Left renal pelvis (tissue), 4 donors: ENCODE measurements around the gene VRK3. TPM values are rescaled to one million over a fixed set of nuclear protein-coding genes. Genes with fewer than 3 reads are reported as not detected.
"Not testable (repeated sequence)": the region's sequence is repeated elsewhere in the genome, so short reads cannot be mapped to it uniquely, and the experiment has no call there.

Source experiments
- DNase-seq, 4 donors: peaks; one replicate each; pipeline ENCODE4 v3.0.0-alpha.2; 2013; ENCODE audit warnings: low read depth in 4 of 4, low spot score in 3 of 4
- polyA plus RNA-seq, 4 donors: library from polyadenylated mRNA; unstranded; fragments of 120-200 nt; gene quantifications; one replicate each; pipeline ENCODE4 v1.2.1, GENCODE V29; 2013; ENCODE audit not compliant: insufficient read length in 4 of 4

VRK3 gene, protein sequence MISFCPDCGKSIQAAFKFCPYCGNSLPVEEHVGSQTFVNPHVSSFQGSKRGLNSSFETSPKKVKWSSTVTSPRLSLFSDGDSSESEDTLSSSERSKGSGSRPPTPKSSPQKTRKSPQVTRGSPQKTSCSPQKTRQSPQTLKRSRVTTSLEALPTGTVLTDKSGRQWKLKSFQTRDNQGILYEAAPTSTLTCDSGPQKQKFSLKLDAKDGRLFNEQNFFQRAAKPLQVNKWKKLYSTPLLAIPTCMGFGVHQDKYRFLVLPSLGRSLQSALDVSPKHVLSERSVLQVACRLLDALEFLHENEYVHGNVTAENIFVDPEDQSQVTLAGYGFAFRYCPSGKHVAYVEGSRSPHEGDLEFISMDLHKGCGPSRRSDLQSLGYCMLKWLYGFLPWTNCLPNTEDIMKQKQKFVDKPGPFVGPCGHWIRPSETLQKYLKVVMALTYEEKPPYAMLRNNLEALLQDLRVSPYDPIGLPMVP
- 10 to 100 TPM; 31.4 to 54.8 (median 48.6) TPM for polyA plus RNA-seq

DNA sequence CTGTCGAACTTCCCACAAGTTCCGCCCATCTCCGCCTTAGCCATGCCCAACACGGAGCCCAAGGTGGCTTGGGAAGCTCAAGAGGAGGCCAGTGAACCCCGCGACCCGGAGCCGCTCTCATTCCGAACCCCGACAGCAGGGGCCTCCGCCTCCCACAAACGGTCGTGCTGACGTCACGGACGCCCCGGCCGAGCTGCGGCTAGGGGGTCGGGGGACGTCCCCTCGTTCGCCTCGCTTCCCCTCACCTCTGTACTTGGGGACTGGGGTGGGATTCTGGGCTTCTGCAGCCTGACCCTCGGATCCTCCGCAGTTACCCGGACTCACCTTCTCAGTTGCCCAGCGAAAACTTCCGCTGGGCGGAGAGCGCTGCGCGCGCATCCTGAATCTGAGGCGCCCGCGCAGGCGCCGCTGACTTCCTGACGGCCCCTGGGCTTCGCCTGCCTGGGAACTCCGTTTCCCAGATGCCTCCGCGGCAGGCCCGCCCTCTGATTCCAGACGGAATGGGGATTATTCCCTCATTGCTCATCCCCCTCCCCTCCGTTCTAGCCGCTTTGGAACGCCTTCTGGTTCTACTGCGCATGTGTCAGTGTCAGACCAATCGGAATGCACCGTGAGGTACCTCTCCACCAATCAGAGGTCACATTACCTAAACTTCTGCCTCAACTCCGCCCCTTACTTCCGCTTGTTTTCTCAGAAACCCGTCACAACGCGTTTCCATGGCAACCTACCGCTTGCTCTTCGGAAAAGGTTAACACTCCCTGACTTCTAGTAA is at the start of gene VRK3:
VRK3 (minus strand) TSS at position 351 of the 772 bp plus-strand sequence. CDS start 9,210 bp downstream, outside the sequence.
- DNase-seq = peak; percentile 100

DNA sequence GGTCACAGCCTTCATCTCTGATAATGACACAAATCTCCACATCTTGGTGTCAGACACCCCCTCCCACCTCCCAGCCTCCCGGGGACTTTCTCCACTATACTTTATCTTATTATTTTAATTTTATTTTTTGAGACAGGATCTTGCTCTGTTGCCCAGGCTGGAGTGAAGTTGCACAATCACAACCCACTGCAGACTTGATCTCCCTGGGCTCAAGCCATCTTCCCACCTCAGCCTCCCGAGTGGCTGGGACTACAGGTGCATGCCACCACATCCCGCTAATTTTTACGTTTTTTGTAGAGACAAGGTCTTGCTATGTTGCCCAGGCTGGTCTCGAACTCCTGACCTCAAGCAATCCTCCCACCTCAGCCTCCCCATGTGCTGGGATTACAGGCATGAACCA is 43.2 kb upstream of the VRK3 start:
- DNase-seq = not testable (repeated sequence)

DNA sequence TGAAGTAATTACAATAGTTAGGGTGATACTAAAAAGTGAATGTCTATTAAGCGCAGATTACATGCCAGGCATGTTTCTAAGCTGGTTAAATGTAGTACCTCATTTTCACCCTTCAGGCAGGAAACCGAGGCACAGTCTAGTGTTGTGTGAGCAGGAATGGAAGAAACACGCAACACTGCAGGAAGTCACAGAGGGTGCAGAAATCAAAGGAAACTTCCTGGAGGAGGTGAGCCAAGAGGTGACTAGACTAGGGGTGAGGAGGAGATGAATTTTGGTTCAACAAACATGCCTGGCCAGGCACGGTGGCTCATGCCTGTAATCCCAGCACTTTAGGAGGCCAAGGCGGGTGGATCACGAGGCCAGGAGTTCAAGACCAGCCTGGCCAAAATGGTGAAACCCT is 42.4 kb upstream of the VRK3 start:
- DNase-seq = no peak

DNA sequence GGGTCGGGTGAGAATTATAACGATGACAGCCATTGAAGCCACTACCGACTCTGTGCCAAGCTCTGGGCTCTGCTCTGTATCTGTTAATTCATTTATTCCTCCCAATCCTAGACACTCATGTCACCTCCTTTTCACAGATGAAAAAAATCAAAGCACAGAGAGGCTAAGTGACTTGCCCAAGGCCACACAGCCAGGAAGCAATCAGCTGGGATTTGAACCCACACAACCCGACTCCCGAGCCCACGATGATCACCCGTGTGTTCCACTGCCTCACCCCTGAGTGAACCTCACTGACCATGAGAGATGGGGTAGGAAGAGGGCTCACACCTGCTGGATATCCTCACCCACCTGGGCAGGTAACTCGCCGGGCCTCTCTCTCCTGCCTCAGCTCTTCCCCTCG is 40.8 kb upstream of the VRK3 start:
- DNase-seq = no peak

DNA sequence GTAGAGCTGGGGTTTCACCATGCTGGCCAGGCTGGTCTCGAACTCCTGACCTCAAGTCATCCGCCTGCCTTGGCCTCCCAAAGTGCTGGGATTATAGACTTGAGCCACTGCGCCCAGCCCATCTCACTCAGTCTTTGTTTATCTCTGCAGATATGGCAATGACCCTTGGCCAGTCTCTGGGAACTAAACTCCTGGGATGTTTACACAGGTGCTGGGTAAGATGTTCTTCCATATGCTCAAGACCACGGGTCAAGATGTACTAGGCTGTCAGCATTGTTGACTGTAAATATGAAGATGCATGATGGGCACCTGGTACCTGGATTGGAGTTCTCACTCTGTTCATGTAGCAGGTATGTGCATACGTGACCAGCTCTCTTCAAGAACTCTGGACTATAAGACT is 36.5 kb upstream of the VRK3 start:
- no peak for DNase-seq

DNA sequence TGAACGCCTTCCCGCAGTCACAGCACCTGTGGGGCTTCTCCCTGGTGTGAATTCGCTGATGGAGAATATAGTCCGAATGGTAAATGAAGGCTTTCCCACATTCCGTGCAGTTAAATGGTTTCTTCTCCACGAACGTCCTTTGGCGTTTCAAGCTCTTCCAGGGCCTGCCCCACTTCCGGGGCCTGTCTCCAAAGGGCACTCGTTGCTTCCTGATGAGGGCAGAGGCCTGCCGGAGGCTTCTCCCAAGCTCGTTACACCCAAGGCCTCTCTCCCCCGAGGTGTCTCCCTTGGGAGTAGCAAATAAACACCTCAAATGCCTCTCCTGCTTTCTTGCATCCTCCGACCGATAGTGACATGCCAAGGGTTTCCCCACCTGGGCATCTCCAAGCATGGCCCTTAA is 34.9 kb upstream of the VRK3 start:
- DNase-seq = no peak

DNA sequence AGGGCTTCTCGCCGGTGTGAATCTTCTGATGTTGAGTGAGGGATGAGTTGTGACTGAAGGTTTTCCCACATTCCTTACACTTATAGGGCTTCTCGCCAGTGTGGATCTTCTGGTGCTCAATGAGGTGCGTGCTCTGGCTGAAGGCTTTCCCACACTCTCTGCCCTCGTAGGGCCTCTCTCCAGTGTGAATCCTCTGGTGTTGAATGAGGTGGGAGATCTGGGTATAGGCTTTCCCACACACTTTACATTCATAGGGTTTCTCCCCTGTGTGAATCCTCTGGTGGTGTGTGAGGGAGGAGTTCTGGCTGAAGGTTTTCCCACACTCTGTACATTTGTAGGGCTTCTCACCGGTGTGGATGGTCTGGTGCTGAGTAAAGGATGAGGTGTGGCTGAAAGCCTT is 33.9 kb upstream of the VRK3 start:
- no peak for DNase-seq

DNA sequence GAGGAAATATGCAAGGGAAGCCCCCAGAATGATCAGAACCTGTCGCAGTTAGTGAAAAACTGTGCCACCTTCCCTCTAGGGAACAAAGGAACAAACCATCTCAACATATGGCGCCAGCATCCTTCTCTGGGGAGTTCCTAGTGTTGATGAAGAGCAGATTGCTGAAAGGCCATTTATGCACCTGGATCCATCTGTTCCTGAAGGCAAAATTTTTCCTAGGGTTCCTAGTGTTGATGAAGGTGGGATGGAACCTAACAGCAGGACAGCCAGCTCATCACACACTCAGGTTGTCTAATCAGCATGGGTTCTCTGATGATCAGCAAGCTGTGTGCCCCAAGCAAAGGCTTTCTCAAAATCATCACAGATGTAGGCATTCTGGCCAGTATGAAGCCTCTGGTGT is 33.3 kb upstream of the VRK3 start:
- no peak for DNase-seq

DNA sequence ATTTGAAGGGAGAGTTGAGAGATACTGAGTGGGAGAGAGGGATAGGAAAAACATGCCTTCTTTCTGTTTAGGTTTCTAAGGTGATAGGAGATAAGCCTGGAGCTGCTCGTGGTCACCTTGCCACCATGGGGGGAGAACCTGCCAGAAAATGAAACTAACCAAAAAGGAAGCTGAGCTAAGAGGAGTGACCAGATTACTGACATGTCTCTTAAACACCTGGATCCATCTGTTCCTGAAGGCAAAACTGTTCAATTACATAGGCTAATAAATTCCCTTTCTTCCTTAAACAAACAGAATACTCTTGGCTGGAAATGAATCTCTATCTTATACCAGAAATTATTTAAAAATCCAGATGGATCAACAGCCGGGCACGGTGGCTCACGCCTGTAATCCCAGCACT is 27.9 kb upstream of the VRK3 start:
- no peak for DNase-seq

DNA sequence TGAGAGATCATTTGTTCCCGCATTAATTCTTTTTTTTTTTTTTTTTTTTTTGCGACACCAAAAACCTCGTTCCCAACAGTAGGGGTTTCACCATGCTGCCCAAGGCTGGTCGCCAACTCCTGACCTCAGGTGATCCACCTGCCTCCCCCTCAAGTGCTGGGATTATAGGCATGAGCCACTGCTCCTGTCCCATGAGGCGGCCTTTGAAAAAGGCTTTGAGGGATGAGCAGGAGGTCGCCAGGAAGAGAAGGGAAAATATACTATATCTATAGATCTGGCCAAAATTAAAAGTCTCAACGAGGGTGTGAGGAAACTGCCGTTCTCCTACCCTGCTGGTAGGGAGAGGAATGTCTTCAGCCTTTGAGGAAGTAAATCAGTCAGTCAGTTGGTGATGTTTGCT is 26.8 kb upstream of the VRK3 start:
- no peak for DNase-seq

DNA sequence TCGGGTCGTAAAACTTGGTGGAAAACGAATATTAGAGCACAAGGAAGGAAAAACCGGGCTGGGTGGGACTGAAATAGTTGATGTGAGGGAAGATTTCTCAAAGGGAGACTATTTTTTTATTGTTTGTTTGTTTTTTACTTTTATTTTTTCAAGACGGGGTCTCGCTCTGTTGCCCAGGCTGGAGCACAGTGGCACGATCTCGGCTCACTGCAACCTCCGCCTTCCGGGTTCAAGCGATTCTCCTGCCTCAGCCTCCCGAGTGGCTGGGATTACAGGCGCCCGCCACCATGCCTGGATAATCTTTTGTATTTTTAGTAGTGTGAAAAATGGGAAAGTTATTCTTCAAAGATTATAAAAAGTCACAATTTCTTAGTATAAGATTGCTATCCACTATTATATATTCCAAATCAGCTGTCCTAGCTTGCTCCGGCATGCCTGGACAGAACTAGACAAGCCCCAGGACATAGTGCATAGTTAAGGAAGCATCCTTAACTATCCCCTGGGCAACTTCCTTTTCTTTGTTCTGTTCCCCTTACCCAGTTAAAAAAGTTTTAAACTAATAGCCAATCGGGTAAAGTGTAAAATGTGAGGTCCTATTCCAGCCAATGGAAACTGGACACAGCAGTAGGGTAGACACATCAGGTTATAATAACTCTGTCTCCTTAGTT is 26.2 kb upstream of the VRK3 start:
- not testable (repeated sequence) for DNase-seq

DNA sequence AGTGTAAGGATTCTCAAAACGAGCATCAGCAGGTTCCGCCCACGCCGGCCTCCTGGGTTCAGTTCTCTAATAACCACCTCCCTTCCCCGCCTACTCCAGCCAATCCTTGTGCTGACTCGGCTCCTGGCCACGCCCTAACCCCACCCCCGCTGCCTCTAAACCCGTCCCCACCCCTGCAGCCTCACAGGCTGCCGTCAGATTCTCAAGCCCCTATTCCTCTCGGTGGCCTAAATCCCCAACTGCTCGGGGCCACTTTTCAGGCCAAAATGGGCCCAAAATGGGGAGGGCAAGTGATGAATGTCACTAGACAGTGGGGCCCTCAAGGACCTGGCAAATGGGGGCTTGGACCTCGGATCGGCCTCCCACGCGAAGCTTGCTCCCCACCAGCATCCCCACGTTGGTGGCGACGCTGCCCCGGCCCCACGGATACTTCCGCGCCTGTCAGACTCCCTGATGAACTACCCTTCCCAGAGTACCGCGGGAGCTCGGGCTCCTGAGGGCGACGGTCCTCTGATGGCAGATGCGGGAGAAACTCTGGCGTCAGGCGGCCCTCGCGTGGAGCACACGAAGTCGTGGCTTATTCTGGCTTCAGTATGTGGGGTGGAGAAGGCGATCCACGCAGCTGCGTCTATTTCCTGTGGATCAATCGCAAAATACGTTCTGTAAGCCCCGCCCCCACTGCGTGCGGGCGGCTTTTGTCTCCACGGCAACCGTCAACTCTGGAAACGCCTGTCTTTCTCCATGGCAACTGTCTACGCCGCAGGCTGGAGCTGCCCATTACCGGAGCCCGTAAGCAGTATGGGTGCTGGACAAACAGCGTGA is 25.4 kb upstream of the VRK3 start:
- DNase-seq = peak; percentile 62 to 72 (median 71)

DNA sequence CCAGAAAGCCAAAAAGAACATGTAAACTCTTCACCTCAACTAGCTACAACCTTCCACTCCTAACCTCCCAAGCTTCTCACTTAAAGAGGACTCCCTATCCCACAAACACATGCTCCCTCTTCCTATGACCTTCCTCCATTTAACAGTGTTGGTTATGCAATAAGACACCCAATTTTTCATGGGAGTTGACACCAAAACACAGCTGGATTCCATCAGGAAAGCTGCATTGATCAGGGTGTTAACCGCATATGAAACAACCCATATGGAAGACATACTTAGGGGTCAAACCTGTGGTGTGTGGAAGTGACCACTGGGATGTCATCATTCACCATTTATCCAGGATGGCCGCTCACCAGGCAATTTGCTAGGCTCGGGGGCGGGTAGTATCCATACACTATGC is 22.5 kb upstream of the VRK3 start:
- no peak for DNase-seq

DNA sequence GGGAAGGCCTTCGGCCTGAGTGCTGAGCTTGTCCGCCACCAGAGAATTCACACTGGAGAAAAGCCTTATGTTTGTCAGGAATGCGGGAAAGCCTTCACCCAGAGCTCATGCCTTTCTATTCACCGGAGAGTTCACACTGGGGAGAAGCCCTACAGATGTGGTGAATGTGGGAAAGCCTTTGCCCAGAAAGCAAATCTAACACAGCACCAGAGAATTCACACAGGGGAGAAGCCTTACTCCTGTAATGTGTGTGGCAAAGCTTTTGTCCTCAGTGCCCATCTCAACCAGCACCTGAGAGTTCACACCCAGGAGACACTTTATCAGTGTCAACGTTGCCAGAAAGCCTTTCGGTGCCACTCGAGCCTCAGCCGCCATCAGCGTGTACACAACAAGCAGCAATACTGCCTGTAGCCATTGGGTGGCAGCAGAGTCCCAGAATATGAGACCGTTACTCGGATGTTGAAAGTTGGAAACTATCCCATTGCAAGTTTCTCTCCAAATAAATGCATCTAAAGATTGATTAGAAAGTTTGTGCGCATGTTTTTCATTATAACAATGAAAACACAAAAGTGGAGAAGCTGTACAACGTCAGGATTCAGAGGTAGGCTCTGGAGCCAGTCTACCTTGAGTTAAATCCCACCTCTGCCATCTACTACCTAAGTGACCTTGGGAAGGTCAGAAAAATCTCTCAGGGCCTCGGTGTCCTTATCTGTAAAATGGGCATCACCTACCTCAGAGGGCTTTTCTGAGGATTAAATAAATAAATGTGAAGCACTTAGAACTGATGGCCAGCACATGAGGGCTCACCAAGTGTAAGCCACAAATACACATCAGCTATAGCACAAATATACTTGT is 21.7 kb upstream of the VRK3 start:
- DNase-seq = peak in 3 of 4 donors; percentile 18 to 43 (median 37)

DNA sequence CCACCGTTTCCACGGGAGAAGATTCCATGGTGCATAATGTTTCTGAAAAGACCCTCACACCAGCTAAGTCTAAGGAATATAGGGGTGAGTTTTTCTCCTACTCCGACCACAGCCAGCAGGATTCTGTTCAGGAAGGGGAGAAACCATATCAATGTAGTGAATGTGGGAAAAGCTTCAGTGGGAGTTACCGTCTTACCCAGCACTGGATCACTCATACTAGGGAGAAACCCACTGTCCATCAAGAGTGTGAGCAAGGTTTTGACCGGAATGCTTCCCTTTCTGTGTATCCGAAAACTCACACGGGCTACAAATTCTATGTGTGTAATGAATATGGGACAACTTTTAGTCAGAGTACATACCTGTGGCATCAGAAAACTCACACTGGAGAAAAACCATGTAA is 19.8 kb upstream of the VRK3 start:
- no peak for DNase-seq

DNA sequence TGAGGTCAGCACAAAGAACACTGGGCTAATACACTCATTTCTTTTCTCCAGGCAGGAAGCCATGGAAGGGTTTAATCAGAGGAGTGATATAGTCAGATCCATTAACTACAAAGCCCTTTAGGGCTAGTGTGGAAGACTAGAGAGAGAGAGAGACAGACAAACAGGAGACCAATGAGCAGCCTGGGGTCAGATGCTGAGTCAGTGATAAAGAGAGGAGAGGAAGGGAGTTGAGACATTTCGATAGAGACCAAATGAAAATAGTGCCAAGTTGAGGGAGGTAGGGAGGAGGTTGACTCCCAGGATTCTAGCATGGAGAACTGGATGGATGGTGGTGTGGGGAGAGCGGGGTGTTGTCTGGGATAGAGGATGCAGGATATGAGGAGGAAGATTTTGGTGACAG is 18.8 kb upstream of the VRK3 start:
- no peak for DNase-seq

DNA sequence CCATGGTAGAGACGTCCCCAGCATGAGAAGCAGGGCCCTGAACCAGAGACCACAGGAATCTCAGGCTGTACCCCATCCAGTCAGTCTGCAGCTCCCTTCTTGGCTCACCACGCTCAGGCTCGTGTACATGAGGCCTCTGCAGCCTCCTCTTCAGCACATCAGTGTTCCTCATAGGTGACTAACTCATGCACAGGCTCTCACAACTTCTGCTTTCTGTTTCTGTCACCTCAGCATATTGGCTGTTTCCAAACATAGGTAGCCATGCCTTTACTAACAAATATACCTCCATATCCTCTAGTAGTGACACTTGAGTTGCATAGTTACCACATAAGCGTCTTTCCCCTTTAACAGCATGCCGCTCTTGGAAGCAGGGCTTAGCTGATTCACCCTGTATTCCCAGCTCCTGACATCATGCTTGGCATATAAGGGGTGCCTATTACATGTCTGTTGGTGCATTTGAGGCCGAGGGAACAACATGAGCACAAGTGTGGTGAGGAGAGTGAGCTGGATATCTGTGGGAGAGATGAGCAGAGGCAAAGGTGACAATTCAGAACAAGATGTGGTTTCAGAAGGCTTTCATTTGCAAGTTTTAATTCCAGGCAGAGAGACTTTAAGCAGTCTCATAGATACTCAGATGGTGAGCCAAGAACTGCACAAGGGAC is 17.3 kb upstream of the VRK3 start:
- DNase-seq = no peak

DNA sequence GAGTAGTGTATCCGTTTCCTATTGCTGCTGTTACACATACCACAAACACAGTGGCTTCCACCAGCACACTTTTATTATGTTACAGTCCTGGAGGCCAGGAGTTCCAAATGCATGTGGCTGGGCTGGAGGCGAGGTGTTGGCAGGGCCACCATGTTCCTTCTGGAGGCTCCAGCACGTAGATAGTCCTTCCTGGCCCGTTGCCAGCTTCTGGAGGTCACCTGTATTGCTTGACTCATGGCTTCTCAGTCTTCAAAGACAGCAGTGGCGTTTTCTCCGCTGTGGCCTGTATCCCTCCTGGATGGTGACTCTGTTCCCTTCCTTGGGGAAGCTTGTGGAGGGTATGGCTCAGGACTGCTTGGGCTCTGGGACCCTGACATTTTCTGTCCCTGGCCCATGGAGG is 15.8 kb upstream of the VRK3 start:
- DNase-seq = no peak

DNA sequence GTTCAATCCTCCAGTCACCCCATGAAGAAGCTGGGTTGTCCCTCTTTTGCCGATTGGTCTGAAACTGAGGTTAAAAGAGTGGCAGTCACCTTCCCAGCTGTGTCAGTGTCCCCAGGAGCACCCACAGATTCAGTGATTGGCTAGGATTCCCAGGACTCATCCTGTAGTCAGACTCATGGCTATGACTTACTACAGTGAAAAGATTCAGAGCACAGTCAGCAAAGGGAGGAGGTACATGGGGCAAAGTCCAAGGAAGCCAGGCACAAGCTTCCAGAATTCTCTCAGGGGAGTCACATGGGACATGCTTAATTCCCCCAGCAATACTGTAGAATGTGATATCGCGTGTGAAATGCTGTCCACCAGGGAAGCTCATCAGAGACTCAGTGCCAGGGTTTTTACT is 14.8 kb upstream of the VRK3 start:
- no peak for DNase-seq
